GM18507 (cell line): ENCODE measurements around the gene PGM2.
A peak's percentile ranks its signal among the peaks of the same experiment; 100 is the strongest.

Experiments used
- DNase-seq: peaks from one replicate; pipeline ENCODE4 v3.0.0; 2011; ENCODE audit warnings: low read depth; ENCODE audit not compliant: insufficient read length; ENCODE audit errors: extremely low spot score
- FAIRE-seq: peaks from 2 replicates; lab custom pipeline; 2011; peaks lifted over from hg19 to GRCh38; lab: Jason Lieb, UNC

The PGM2 gene

GRCh38 chr4:37847311-37847884 lies 20.9 kb downstream of the PGM2 start:
- no peak for FAIRE-seq
- DNase-seq: no peak

- DNase-seq: no peak
- FAIRE-seq: no peak
These were observed 25.9 kb downstream of the PGM2 start for GRCh38 chr4:37852376-37852775.

- DNase-seq: no peak
- no peak for FAIRE-seq
These were observed 31.6 kb downstream of the PGM2 start for GRCh38 chr4:37858112-37858511.

- FAIRE-seq (no peak), DNase-seq (no peak)
These were observed 32.4 kb downstream of the PGM2 start for GRCh38 chr4:37858872-37859271.

GRCh38 chr4:37860266-37860665 lies 33.8 kb downstream of the PGM2 start:
- FAIRE-seq: no peak

GRCh38 chr4:37862961-37863360 lies 36.5 kb downstream of the PGM2 start:
- DNase-seq (no peak), FAIRE-seq (no peak)

More at GRCh38 chr4:37860266-37860665, 33.8 kb downstream of the PGM2 start:
- no peak for DNase-seq

GRCh38 chr4:37864786-37865185 lies 38.3 kb downstream of the PGM2 start:
- no peak for FAIRE-seq
- DNase-seq: no peak

- DNase-seq (no peak), FAIRE-seq (no peak)
These were observed 39.0 kb downstream of the PGM2 start for GRCh38 chr4:37865450-37865849.

GRCh38 chr4:37867102-37867501 lies 40.6 kb downstream of the PGM2 start:
- FAIRE-seq: no peak
- DNase-seq: no peak

- no peak for DNase-seq
- FAIRE-seq: no peak
These were observed 41.8 kb downstream of the PGM2 start for GRCh38 chr4:37868238-37868637.

GRCh38 chr4:37872310-37872988 lies 46.0 kb downstream of the PGM2 start:
- DNase-seq: no peak
- peak; percentile 15 for FAIRE-seq

- peak; percentile 18 for FAIRE-seq
- no peak for DNase-seq
These were observed 46.9 kb downstream of the PGM2 start for GRCh38 chr4:37873386-37873785.

GRCh38 chr4:37876156-37876555 lies 49.7 kb downstream of the PGM2 start:
- DNase-seq (no peak), FAIRE-seq (no peak)

- FAIRE-seq: no peak
- DNase-seq: no peak
These were observed 52.9 kb downstream of the PGM2 start for GRCh38 chr4:37879365-37879764.

- FAIRE-seq: no peak
- no peak for DNase-seq
These were observed 55.3 kb downstream of the PGM2 start for GRCh38 chr4:37881811-37882210.

GRCh38 chr4:37882665-37883296 lies 56.3 kb downstream of the PGM2 start:
- FAIRE-seq: no peak
- DNase-seq: no peak

GRCh38 chr4:37884855-37885487 lies 58.5 kb downstream of the PGM2 start:
- FAIRE-seq: no peak
- DNase-seq: no peak

- no peak for FAIRE-seq
These were observed 59.0 kb downstream of the PGM2 start for GRCh38 chr4:37885496-37885895.

GRCh38 chr4:37889849-37890800 lies 63.6 kb downstream of the PGM2 start:
- DNase-seq: no peak
- peak; percentile 24 for FAIRE-seq

More at GRCh38 chr4:37885496-37885895, 59.0 kb downstream of the PGM2 start:
- no peak for DNase-seq
